ENCODE data around the gene SRD5A1. TPM values are rescaled to one million over a fixed set of nuclear protein-coding genes. Genes with fewer than 3 reads are reported as not detected.

Gene SRD5A1
- total RNA-seq, 1 experiment from 2014 or later: 22.5 TPM

DNA sequence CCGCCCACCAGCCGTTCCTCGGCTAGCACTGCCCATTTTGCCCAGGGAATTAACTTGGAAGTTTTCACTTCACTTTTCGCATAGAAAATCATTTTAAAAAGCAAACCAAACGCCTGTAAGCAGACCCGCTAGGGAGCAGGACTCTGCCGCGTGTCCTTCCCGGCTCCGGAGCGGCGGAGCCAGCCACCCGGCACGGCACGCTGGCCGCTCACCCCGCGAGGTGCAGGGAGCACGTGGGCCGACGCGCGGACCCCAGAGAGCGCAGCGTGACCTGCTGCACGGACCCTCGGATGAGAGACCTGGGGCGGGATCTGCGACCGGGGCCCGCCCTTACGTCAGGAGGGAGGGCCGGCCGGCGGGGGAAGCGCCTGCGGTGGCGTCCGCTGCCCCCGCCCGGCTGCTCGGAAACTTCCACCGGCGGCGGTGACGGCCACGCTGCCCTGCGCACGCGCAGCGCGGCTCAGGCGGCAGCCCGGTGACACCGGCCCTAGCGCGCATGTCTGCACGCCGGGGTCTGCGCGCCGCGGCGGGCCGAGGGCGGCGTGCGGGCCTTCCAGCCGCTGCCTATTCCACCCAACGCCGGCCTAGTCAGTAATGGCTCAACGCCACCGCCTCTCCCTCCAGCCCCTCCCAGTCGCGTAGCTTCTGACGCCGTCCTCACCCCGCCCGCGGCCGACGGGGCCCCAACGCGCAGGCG lies 79.5 kb downstream of the SRD5A1 start:
- DNase-seq (ENCODE audit: low read depth): peak; percentile 92

DNA sequence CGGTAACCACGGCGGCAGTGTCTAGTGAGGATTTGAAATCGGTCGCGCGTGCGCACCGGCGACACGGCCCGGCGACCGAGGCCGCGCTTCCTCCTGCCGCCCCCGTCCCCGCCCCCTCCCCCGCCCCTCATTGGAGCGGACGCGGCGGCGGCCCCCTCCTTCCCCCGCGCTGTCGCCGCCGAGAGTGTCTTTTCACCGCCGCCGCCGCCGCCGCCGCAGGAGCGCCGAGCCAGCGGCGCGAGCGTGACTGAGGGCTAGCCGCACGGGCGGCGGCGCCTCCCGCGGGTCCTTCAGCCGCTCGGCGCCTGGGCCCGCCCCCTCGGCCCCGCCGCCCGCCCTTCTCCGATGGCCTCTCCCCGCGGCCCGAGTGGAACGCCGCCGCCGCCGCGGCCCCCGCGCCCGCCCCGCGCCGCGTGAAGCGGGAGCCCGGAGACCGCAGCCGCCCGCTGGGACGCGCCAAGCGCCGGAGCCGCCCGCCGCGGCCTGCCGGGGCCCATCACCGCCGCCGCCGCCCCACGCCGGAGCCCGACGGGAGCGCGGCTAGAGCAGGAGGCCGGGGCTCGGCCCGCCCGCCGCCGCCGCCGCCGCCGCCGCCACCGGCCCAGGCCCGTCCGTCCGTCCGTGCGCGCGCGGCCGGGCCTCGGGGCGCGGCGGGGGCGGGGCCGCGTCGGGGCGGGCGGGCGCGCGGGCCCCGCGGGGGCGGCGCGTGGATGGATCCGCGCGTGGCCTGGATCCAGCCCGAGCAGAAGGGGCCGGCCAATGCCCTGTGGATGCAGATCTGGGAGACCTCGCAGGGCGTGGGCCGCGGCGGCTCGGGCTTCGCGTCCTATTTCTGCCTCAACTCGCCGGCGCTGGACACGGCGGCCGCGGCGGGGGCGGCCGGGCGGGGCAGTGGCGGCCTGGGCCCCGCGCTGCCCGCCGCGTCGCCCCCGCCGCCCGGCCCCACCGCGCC lies 80.3 kb downstream of the SRD5A1 start, which contains the start of gene TENT4A:
Gene TENT4A (plus strand): TSS at position 159 of the 952 bp plus-strand sequence. CDS start 552 bp downstream, at position 711.
- DNase-seq (ENCODE audit: low read depth): no peak

DNA sequence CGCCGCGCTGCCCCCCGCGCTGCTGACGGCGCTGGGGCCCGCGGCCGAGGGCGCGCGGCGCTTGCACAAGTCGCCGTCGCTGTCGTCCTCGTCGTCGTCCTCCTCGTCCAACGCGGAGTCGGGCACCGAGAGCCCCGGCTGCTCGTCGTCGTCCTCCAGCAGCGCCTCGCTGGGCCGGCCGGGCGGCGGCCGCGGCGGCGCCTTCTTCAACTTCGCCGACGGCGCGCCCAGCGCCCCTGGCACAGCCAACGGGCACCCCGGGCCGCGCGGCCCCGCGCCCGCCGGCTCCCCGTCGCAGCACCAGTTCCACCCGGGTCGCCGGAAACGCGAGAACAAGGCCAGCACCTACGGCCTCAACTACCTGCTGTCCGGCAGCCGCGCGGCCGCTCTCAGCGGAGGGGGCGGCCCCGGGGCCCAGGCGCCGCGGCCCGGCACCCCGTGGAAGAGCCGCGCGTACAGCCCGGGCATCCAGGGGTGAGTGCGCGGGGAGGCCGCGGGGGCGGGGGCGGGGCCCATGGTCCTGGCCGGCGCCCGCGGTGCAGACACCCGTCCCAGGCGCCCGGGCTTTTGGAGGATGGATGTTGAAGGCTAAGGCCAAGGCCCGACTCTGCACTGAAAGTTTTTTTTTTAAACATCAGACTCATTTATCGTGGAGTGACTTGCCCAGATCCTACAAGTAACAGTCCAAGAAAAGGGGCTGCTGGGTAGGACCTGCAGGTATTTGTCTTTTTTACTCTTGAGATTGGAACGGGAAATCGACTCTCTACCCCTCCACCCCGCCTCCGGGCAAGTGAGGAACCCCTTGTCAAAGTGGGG lies 81.2 kb downstream of the SRD5A1 start:
- no peak for DNase-seq (ENCODE audit: low read depth)

DNA sequence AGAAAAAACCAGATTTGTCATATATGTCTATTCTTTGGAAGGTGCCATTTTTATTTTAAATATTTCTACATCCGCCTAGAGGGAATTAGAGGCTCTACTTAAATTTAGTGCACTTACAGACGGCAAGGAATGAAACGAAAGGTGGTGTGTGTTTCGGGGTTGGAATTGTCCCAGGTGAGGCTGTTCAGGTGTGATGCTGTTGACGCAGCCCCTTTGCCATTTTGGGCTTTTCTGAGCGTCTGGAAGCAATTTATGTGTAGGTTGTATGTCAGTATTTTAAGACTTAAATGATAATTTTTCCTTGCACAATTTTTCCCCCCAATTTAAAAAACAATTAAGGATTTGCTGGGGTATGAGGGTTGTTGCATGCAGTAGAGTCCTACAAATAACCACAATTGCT lies 82.0 kb downstream of the SRD5A1 start:
- no peak for DNase-seq (ENCODE audit: low read depth)

DNA sequence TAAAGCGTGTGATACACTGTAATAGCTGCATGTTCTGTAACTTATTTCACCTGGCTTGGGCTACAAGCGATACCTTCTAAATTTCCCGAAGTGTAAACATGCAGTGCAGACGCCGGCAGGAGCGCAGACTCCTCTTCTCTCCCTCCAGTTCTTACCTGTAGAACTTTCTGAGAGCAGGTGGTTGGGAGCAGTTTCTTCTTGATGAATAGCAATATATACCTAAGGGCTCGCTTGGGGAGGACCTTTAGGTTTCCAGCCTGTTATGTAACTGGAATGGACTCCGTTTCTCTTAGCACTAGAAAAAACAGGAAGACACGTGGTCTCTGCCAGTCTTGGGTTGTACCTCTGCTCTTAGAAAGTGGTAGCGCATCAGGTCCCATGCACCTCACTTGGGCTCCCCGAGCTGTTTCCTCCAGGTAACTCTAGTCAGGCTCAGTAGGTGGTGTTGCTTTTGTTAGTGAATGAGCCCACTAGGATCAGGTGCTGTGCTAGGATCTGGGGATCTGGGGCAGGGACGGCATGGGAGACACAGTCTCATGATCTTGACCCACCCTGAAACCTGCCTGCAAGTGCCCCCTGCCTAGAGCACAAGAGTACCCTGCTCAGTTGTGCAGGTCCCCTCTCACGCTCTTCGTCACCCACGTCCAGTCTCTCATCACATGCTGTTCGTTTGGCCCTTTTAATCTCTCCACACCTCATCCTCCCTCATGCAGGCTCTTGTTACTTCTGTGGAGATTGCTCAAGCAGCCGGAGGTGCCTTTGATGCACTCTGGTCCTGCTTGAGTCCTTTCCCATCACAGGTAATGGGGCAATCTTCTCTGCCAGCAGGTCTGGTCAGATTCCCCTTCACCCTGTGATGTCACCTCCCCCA lies 82.8 kb downstream of the SRD5A1 start:
- no peak for DNase-seq (ENCODE audit: low read depth)

DNA sequence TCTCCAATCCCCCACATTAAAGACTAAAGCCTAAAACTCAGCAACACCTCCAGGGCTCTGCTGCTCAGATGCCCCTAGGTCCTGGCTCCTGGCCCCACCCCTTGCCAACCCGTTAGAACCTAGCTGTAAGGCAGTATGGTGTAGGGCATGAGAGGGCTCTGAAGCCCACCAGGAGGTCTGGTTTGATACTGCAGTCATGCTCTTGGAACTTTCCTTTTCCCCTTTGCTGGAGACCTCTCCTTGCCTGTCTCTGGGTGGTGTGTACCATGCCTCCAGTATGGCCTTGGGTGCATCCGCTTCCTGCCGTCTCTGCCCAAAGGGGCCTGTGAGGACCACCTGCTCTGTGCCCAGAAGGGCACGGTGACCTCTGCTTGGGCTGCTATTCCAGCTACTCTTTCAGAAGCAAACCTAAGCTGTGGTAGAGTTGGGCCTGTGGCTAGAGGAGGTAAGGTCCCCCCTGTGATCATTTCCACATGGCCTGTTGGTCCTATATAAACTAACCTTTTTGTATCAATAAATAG lies 83.4 kb downstream of the SRD5A1 start:
- no peak for DNase-seq (ENCODE audit: low read depth)

DNA sequence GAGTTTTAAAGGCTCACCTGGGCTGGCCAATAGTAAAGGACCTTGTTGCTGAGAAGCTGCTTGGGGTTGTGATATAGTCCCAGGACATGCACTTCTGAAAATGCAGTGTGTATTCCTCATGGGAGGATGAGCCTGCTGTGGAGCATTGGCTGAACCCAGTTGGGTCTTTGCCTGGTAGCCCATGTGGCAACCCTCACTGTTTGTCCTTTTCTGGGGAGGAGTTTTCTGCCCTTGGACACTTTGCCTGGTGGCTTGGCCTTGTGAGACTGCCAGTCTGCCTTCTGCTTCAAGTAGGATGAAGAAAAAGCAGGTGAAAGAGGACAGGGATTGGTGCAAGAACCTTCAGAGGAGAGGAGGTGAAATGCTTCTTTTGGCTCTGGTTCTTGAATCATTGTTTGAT lies 84.0 kb downstream of the SRD5A1 start:
- DNase-seq (ENCODE audit: low read depth): no peak

DNA sequence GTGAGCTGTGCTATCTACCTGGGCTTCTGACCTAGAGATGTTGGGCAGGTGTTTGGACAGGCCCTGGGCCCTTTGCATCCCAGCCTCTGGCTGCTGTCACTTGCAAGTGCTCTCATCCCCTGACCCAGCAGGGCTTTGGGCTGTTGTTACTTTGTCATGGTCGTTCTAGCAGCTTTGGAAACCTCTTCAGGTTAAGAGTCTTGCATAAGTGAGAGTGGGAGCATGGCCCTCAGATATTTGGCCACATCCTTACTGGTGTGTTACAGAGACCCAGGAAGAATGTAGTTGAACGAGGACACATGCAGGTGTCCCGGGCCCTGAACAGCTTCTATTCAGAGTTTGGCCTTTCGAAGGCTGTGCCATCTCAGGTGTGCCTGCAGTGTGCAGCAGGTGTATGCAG lies 84.4 kb downstream of the SRD5A1 start:
- no peak for DNase-seq (ENCODE audit: low read depth)

DNA sequence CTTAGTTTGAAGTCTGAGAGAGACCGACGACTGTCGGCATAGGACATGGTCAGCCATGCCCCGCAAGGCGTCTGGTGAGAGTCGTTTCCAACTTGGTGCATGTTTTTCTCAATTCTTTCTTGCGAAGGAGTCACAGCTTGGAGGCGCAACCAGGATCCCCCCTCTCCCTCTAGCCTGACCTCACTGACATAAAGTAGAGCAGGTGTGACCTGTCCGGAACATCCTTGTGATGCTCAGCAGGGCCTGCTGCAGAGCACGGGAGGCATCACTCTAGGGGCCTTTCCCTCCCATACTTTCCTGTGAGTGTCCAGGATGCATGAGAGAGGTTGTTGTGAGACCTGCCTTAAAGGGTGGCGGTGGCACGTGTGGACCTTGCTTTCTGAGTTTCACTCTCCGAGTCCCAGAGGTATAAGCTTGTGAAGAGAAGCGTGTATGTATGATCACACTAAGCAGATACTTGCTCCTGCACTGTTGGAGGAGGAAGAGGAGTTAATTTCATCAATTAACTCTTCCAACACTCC lies 85.0 kb downstream of the SRD5A1 start:
- DNase-seq (ENCODE audit: low read depth): no peak

DNA sequence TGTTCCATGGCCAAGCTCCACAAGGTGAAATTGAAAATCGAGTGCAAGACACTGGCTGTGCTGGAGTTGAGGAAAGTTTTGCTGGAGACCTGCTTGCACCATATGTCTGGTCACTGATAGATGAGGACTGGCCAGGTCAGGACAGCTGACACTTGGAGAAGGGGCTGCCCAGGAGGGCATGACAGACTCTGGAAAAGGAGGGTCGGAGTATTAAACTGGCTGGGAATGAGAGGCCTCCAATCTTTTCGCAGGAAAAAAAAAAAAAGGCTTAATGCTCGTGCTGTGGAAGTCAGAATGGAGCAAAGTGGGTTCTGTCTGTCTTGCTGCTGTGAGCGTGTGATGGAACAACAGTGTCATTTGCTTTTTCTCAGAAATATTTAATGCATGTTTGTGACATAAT lies 85.5 kb downstream of the SRD5A1 start:
- DNase-seq (ENCODE audit: low read depth): no peak

DNA sequence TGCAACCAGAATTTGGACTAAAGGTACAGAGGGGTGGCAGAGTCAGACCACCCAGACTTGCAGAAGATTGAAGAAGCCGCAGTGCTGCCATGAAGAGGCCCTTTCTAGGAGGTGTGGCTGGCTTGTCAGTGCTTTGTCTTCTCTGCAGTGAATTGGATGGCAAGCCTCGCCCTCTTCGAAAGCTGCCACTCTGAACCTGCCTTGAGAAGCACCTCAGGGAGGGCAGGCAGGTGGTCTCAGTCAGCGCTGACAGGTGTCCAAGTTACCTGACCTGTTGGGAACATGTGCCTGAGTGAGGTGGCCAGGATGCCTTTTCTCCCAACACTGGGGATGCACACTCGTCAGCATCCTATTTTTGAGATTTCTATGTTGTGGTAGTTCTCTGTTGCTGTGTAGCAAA lies 86.2 kb downstream of the SRD5A1 start:
- DNase-seq (ENCODE audit: low read depth): no peak

DNA sequence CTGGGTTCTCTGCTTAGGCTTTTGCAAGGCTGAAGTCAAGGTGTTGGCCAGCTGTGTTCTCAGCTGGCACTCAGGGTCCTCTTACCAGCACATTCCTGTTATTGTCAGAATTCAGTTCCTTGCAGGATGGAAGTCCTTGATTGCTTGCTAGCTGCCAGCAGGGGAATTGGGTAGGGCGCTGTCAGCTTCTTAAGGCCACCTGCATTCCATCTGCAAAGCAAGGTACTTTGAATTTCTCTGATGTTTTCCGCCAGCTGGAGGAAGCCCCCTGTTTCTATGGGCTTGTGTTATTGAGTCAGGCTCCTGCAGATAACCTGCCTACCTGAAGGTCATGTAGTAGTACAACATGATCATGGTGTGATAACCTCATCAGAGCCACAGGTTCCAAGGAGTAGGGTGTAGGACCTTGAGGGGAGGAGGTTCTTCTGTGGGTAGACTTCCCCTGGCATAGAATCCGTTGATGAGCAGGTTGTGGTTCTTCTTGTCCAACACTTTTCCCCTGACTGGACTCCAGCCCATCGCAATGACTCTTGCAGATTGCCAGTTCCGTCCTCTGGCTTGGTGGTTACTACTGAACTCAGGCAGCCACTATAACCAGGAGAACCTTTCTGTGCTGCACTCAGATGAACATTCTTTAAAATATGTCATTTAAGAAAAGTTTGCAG lies 86.8 kb downstream of the SRD5A1 start:
- DNase-seq (ENCODE audit: low read depth): no peak

DNA sequence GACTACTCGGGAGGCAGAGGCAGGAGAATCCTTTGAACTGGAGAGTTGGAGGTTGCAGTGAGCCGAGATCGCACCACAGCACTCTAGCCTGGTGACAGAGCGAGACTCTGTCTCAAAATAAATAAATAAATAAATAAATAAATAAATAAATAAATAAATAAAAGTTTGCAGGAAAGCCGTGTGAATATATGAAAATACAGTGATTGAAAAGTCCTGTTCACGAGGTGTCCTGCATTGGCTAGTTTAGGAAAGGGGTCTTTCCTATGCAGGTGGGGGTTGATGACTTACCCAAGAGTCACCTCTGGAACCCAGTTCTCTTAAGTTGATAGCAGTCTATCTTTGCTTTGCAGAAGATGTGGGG lies 87.3 kb downstream of the SRD5A1 start:
- no peak for DNase-seq (ENCODE audit: low read depth)

DNA sequence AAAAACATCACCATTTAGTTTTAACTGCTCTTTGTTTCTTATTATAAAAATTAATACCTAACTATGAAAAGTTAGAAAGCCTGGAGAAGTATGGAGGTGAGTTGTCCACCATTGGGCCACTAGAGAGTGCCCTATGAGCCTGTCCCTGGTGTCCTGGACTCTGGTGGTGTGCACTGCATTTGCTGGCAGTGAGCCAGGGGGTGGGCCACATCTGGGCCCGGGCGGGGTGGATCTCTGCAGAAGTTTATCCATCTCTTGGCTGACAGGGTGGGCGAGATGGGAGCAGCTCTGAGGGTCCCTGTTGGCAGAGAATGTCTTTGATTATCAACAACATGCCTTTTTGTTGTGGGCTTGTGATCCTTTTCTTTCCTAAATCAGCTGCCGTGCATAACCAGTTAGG lies 88.2 kb downstream of the SRD5A1 start:
- no peak for DNase-seq (ENCODE audit: low read depth)

DNA sequence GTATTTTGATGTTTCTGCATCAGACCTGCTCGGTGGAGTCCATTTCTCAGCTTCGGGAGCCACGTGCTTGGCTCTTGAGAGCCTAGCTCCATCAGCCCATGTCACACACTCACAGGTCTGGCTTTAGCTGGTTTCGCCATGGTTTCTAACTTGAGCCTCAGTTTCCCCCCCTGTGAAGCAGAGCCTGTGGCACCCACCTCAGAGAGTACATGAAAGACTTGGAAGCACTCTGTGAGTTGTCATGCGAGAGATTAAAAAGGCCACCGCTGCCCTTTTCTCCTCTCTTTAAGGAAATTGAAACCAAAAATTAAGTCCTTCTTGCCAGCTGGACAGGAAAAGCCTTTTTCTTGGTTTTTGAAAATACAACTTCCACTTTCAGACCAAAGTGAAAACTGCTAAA lies 88.8 kb downstream of the SRD5A1 start:
- DNase-seq (ENCODE audit: low read depth): peak; percentile 26

DNA sequence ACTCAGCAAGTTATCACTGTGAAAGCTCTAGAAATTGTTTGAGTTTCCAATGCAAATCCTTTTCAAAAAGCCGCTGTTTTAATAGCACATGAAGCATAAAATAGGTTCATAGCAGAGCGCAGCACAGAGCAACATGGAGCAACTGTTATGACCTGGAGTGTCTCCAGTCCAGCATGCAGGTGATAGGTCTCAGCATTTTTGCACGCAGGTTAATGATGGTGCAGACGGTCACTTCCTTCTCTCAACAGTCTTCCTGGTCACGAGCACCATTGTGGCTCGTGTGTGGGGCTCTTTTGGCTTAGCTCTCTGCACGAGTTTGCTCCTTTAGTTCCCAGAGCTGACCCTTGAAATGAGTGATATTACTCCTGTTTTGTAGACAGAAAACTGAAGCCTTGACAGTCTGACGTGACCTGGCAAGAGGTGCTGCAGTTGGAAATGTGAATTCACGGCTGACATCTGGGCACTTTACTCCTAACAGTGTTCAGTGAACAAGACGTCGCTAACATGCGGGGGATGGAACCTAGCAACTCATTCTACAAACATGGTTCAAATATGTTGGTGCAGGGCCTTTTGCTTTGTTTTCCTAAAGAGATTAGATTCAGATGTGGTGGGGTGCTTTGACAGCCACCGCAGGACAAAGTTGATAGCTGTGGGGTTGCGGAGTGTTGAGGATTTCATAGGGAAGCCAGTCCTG lies 90.0 kb downstream of the SRD5A1 start:
- no peak for DNase-seq (ENCODE audit: low read depth)

DNA sequence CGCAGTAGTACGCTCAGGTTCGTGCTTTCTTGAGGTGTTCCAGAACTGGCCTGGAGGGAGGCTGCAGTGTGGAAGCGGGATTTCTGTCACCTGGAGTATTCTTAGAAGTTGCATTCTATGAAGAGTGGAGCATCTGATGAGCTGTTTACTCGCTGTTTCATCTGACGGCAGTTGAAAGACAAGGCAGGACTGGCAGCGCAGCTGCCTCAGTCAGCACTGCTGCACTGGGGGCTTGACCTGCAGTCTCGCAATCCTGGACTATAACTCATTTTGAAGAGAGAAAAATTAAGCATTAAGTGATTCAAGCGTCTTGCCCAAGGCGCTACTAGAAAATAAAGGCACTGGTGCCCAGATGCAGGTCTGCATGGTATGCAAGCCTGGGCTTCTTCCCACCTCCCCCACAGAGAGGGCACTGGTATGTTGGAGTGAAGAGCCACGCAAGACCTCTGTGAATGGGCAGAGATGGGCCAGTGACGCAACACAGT lies 90.6 kb downstream of the SRD5A1 start:
- DNase-seq (ENCODE audit: low read depth): no peak
